Hepatocyte (in vitro differentiated cells): ENCODE results near the gene GALNT17.

Experiments
- EZH2 ChIP-seq: fragments of 200-600 bp; sonication (generic); IDR thresholded peaks from 2 replicates; pipeline ENCODE4 v1.6.1; 2016; ENCODE audit warnings: antibody characterized with exemption, mild to moderate bottlenecking, borderline replicate concordance
- TF ChIP-seq, protein P1 (sequence below): fragments of 200-600 bp; sonication (generic); IDR thresholded peaks from 2 replicates; pipeline ENCODE4 v1.5.1; 2016; ENCODE audit warnings: antibody characterized with exemption, mild to moderate bottlenecking; ENCODE audit not compliant: poor library complexity

- no peak for TF ChIP-seq EZH2
- TF ChIP-seq, protein P1, sequence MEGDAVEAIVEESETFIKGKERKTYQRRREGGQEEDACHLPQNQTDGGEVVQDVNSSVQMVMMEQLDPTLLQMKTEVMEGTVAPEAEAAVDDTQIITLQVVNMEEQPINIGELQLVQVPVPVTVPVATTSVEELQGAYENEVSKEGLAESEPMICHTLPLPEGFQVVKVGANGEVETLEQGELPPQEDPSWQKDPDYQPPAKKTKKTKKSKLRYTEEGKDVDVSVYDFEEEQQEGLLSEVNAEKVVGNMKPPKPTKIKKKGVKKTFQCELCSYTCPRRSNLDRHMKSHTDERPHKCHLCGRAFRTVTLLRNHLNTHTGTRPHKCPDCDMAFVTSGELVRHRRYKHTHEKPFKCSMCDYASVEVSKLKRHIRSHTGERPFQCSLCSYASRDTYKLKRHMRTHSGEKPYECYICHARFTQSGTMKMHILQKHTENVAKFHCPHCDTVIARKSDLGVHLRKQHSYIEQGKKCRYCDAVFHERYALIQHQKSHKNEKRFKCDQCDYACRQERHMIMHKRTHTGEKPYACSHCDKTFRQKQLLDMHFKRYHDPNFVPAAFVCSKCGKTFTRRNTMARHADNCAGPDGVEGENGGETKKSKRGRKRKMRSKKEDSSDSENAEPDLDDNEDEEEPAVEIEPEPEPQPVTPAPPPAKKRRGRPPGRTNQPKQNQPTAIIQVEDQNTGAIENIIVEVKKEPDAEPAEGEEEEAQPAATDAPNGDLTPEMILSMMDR: no peak
These were observed 149.3 kb downstream of the GALNT17 start for GRCh38 chr7:71281261-71281660.
